HCT116 (cell line): ENCODE data around the gene VPS37D. TPM values are rescaled to one million over a fixed set of nuclear protein-coding genes. Genes with fewer than 3 reads are reported as not detected.

Source experiments
- ATAC-seq: fragments of 200-7000 bp; cut with Tn5 transposase; 2 replicates; pipeline ENCODE4 v1.9.1; 2020; ENCODE audit warnings: mild to moderate bottlenecking, moderate library complexity
- BruUV-seq: library from RNA; stranded (reverse); fragments of 400-500 nt; replicated peaks from 2 replicates; lab custom pipeline; 2021; lab: Mats Ljungman, UMichigan
- CTCF ChIA-PET: fragments of 300-600 bp; sonication (Branson Sonifier 250); formaldehyde crosslinking; loops from one replicate; lab custom pipeline; 2021; ENCODE audit warnings: antibody characterized with exemption; lab: Charles Lee
- POLR2A ChIA-PET: fragments of 300-600, 350-600 bp; sonication (Branson Sonifier 250); formaldehyde crosslinking; loops from one replicate; lab custom pipeline; 2021; ENCODE audit warnings: antibody characterized with exemption; lab: Charles Lee
- RAD21 ChIA-PET, 2 experiments: fragments of 300-600 bp; sonication (Branson Sonifier 250); formaldehyde crosslinking; loops; one replicate each; lab custom pipeline; 2023; ENCODE audit warnings: low total read pairs in 2 of 2; ENCODE audit not compliant: uncharacterized antibody in 2 of 2, unreplicated experiment in 2 of 2, low non-redundant PET in 1 of 2; lab: Charles Lee
- DNase-seq: peaks from one replicate; pipeline ENCODE4 v3.0.0-alpha.2; 2010; ENCODE audit warnings: low read depth, low spot score
- H2AFZ ChIP-seq: fragments of 200-600 bp; shearing (Covaris generic), sonication (generic); 2 replicates; pipeline ENCODE4 v1.6.1; 2017; ENCODE audit warnings: low read depth, mixed run types, mixed read lengths, antibody characterized with exemption, low read length; ENCODE audit not compliant: poor library complexity, severe bottlenecking
- H3K27ac ChIP-seq: 2 replicates; pipeline ENCODE4 v1.5.1; 2012; ENCODE audit warnings: low read depth, low read length
- H3K27me3 ChIP-seq: fragments of 200-600 bp; sonication (generic); 2 replicates; pipeline ENCODE4 v1.6.1; 2016; ENCODE audit warnings: mixed run types, low read length, mixed read lengths; ENCODE audit not compliant: insufficient read depth
- H3K36me3 ChIP-seq, 2 experiments: fragments of 200-500 bp in 1 of 2; fragments of 200-600 bp in 1 of 2; sonication (Bioruptor generic) in 1 of 2; sonication (generic) in 1 of 2; 2 replicates each; pipeline versions ENCODE4 v1.5.1 to v1.6.1; 2014 to 2016; ENCODE audit warnings: low read length in 2 of 2, inconsistent platforms in 1 of 2, mixed read lengths in 1 of 2, mixed run types in 1 of 2; ENCODE audit not compliant: insufficient read depth in 2 of 2, control insufficient read depth in 1 of 2
- H3K4me1 ChIP-seq, 2 experiments: fragments of 200-600 bp in 1 of 2; sonication (generic) in 1 of 2; 2 replicates each; pipeline versions ENCODE4 v1.5.1 to v1.6.1; 2012 to 2017; ENCODE audit warnings: low read length in 2 of 2, inconsistent platforms in 1 of 2, mild to moderate bottlenecking in 1 of 2, mixed read lengths in 1 of 2, mixed run types in 1 of 2, moderate library complexity in 1 of 2; ENCODE audit not compliant: insufficient read depth in 2 of 2, control insufficient read depth in 1 of 2
- H3K4me2 ChIP-seq: fragments of 200-600 bp; sonication (generic); 2 replicates; pipeline ENCODE4 v1.6.1; 2017; ENCODE audit warnings: mixed run types, low read length, mixed read lengths
- H3K4me3 ChIP-seq, 2 experiments: fragments of 200-600 bp in 1 of 2; sonication (generic) in 1 of 2; replicated peaks in 1 of 2; 2 replicates each; pipeline ENCODE4 v1.5.1; 2011 to 2016; ENCODE audit warnings: low read length in 2 of 2, control low read depth in 1 of 2, low read depth in 1 of 2, mild to moderate bottlenecking in 1 of 2, mixed read lengths in 1 of 2, mixed run types in 1 of 2
- H3K79me2 ChIP-seq: fragments of 200-600 bp; sonication (generic); 2 replicates; pipeline ENCODE4 v1.6.1; 2017; ENCODE audit warnings: mild to moderate bottlenecking, mixed run types, low read length, moderate library complexity, mixed read lengths; ENCODE audit not compliant: insufficient read depth
- H3K9ac ChIP-seq: fragments of 200-600 bp; sonication (generic); 2 replicates; pipeline ENCODE4 v1.6.1; 2016; ENCODE audit warnings: low read length, mixed read lengths
- H3K9me2 ChIP-seq: fragments of 200-600 bp; sonication (generic), shearing (Covaris generic); 2 replicates; pipeline ENCODE4 v1.6.1; 2017; ENCODE audit warnings: mixed run types, mild to moderate bottlenecking, moderate library complexity; ENCODE audit not compliant: insufficient read depth
- H3K9me3 ChIP-seq, 2 experiments: fragments of 200-500 bp in 1 of 2; fragments of 200-600 bp in 1 of 2; sonication (Bioruptor generic) in 1 of 2; sonication (generic) in 1 of 2; 2 replicates each; pipeline ENCODE4 v1.6.1; 2014 to 2017; ENCODE audit warnings: low read length in 2 of 2, mixed read lengths in 2 of 2, inconsistent platforms in 1 of 2, low read depth in 1 of 2, mild to moderate bottlenecking in 1 of 2, mixed run types in 1 of 2, moderate library complexity in 1 of 2; ENCODE audit not compliant: control insufficient read depth in 1 of 2, insufficient read depth in 1 of 2
- H4K20me1 ChIP-seq: fragments of 200-600 bp; sonication (generic), shearing (Covaris generic); 2 replicates; pipeline ENCODE4 v1.6.1; 2017; ENCODE audit warnings: mixed run types, mild to moderate bottlenecking, moderate library complexity; ENCODE audit not compliant: insufficient read depth
- ATF3 ChIP-seq: IDR thresholded peaks from 2 replicates; pipeline ENCODE4 v1.6.1; 2012
- CBX3 ChIP-seq: IDR thresholded peaks from 2 replicates; pipeline ENCODE4 v1.6.1; 2012; ENCODE audit warnings: low read depth
- CEBPB ChIP-seq: IDR thresholded peaks from 2 replicates; pipeline ENCODE4 v1.6.1; 2012; ENCODE audit warnings: low read depth
- CTCF ChIP-seq, 3 experiments: fragments of 200-600 bp in 1 of 3; sonication (generic) in 1 of 3; IDR thresholded peaks in 2 of 3; conservative IDR thresholded peaks in 1 of 3; 2 replicates each; pipeline ENCODE4 v1.5.1; 2012 to 2017; ENCODE audit warnings: low read depth in 2 of 3, low read length in 2 of 3, antibody characterized with exemption in 1 of 3, borderline replicate concordance in 1 of 3, control low read depth in 1 of 3, mild to moderate bottlenecking in 1 of 3, mixed read lengths in 1 of 3, mixed run types in 1 of 3, moderate library complexity in 1 of 3; ENCODE audit not compliant: insufficient read depth in 1 of 3
- EGR1 ChIP-seq: IDR thresholded peaks from 2 replicates; pipeline ENCODE4 v1.6.1; 2012; ENCODE audit warnings: low read depth
- ELF1 ChIP-seq: IDR thresholded peaks from 2 replicates; pipeline ENCODE4 v1.6.1; 2012; ENCODE audit warnings: low read depth, borderline replicate concordance
- EZH2 ChIP-seq: fragments of 200-600 bp; sonication (generic); IDR thresholded peaks from 2 replicates; pipeline ENCODE4 v1.6.1; 2017; ENCODE audit warnings: antibody characterized with exemption, mixed run types
- FOSL1 ChIP-seq: IDR thresholded peaks from 2 replicates; pipeline ENCODE4 v1.6.1; 2012; ENCODE audit warnings: low read depth
- JUND ChIP-seq: IDR thresholded peaks from 2 replicates; pipeline ENCODE4 v1.6.1; 2012
- MAX ChIP-seq: IDR thresholded peaks from 2 replicates; pipeline ENCODE4 v1.6.1; 2012
- POLR2A ChIP-seq: IDR thresholded peaks from 2 replicates; pipeline ENCODE4 v1.7.0; 2011; ENCODE audit warnings: borderline replicate concordance; ENCODE audit not compliant: insufficient read depth, insufficient read length; ENCODE audit errors: extremely low read depth
- SP1 ChIP-seq: IDR thresholded peaks from 2 replicates; pipeline ENCODE4 v1.6.1; 2012; ENCODE audit warnings: low read depth
- TCF7L2 ChIP-seq: IDR thresholded peaks from 2 replicates; pipeline ENCODE4 v1.7.0; 2011; ENCODE audit warnings: borderline replicate concordance, inconsistent platforms; ENCODE audit not compliant: insufficient read depth, insufficient read length; ENCODE audit errors: extremely low read depth
- ZBTB33 ChIP-seq: IDR thresholded peaks from 2 replicates; pipeline ENCODE4 v1.6.1; 2011; ENCODE audit warnings: mild to moderate bottlenecking, low read length, moderate library complexity; ENCODE audit not compliant: insufficient replicate concordance; ENCODE audit errors: extremely low read depth
- ZFX ChIP-seq: fragments of 450-650 bp; IDR thresholded peaks from 2 replicates; pipeline ENCODE4 v1.6.1; 2017
- ZNF274 ChIP-seq: fragments of 200-500 bp; sonication (Bioruptor generic); IDR thresholded peaks from 2 replicates; pipeline ENCODE4 v1.6.1; 2014; ENCODE audit warnings: mild to moderate bottlenecking, low read depth, low read length, inconsistent platforms
- intact Hi-C: fragments of 100-400 bp; cut with micrococcal nuclease; formaldehyde crosslinking; loops from 2 replicates; pipeline ENCODE4 v1.10.0; 2022
- total RNA-seq: library from RNA; stranded (reverse); gene quantifications from one replicate; pipeline ENCODE4 v1.2.1, GENCODE V29; 2021; ENCODE audit not compliant: unreplicated experiment

Gene VPS37D
- total RNA-seq, 1 experiment from 2014 or later: 9.5 TPM

GRCh38 chr7:73624669-73625001 lies 43.0 kb upstream of the VPS37D start:
- no peaks in the 10 kb centered on the region for H3K27me3 ChIP-seq
- no peaks in the 10 kb centered on the region for H3K9me3 ChIP-seq
- H3K9me2 ChIP-seq: no peaks in the 10 kb centered on the region
- peak overlapping the region; percentile 87; the same call in 1 of the 2 replicates for H3K9ac ChIP-seq
- peak overlapping the region in 1 of 2 experiments; percentile 91; a peak in 2 of 4 replicates for H3K4me3 ChIP-seq
- H3K79me2 ChIP-seq: peaks cover 16% of the 10 kb centered on the region; the same call in 1 of the 2 replicates
- no peak for ATAC-seq
- BruUV-seq: no TSS peak
- intact Hi-C loops: loop anchor here (2.0 to 10.0 kb wide), 2 partner anchors 44 to 230 kb away; no protein-coding TSS in a partner anchor
- H3K36me3 ChIP-seq: no peaks in the 10 kb centered on the region
- no peak for TF ChIP-seq FOSL1
- peak; percentile 9 for TF ChIP-seq POLR2A
- ChIA-PET POLR2A (interaction anchor here (0.6 to 2.5 kb wide), 11 partner anchors 12 to 208 kb away, joined by 3 to 16 read pairs (median 4); no protein-coding TSS in a partner anchor), RAD21 (interaction anchor here (0.6 to 0.7 kb wide), 2 partner anchors 10 to 82 kb away, joined by 3 to 4 read pairs; no protein-coding TSS in a partner anchor), CTCF (interaction anchor here (0.6 to 1.1 kb wide), 5 partner anchors 12 to 110 kb away, joined by 3 to 6 read pairs (median 3); no protein-coding TSS in a partner anchor)
- peaks cover 25 to 52% of the 10 kb centered on the region in 2 experiments for H3K4me1 ChIP-seq
- no peak overlapping the region for H2AFZ ChIP-seq
- no peak for DNase-seq
- no peaks in the 10 kb centered on the region for H4K20me1 ChIP-seq
- peak overlapping the region; percentile 92; the same call in 1 of the 2 replicates for H3K27ac ChIP-seq
- H3K4me2 ChIP-seq: peak overlapping the region; percentile 99

GRCh38 chr7:73625276-73625675 lies 42.4 kb upstream of the VPS37D start:
- Histone ChIP-seq H3K4me1 (peaks cover 28 to 57% of the 10 kb centered on the region in 2 experiments), H3K4me3 (no peak overlapping the region), H3K9me3 (no peaks in the 10 kb centered on the region), H3K27me3 (no peaks in the 10 kb centered on the region), H3K79me2 (peaks cover 16% of the 10 kb centered on the region; the same call in 1 of the 2 replicates), H3K4me2 (no peak overlapping the region), H3K9ac (no peak overlapping the region), H3K27ac (no peak overlapping the region; the same call in 1 of the 2 replicates), H3K36me3 (no peaks in the 10 kb centered on the region), H2AFZ (no peak overlapping the region), H3K9me2 (no peaks in the 10 kb centered on the region), H4K20me1 (no peaks in the 10 kb centered on the region)
- no TSS peak for BruUV-seq
- ChIA-PET CTCF (no interaction called here), POLR2A (interaction anchor here (0.9 to 1.5 kb wide), 3 partner anchors 33 to 41 kb away, joined by 3 to 4 read pairs (median 4); no protein-coding TSS in a partner anchor), RAD21 (no interaction called here)
- intact Hi-C loops: loop anchor here (2.0 to 10.0 kb wide), 2 partner anchors 44 to 230 kb away; no protein-coding TSS in a partner anchor
- DNase-seq: no peak
- no peak for ATAC-seq
- TF ChIP-seq CBX3: no peak
- TF ChIP-seq EGR1: no peak
- no peak for TF ChIP-seq ZFX
- no peak for TF ChIP-seq ATF3
- no peak for TF ChIP-seq CEBPB
- no peak for TF ChIP-seq JUND
- TF ChIP-seq FOSL1: no peak
- no peak for TF ChIP-seq CTCF (IDR thresholded peaks at IDR 0.05 in 2 of 3, conservative IDR thresholded peaks at IDR 0.05 in 1 of 3; ENCODE audit: borderline replicate concordance in 1 of 3, insufficient read depth in 1 of 3, low read depth in 2 of 3, low read length in 2 of 3)
- TF ChIP-seq TCF7L2: no peak
- TF ChIP-seq ELF1: no peak
- no peak for TF ChIP-seq POLR2A
- TF ChIP-seq MAX: no peak
- no peak for TF ChIP-seq ZBTB33
- TF ChIP-seq SP1: no peak
- no peak for TF ChIP-seq ZNF274
- TF ChIP-seq EZH2: no peak
